Lower leg skin (tissue), 4 donors: ENCODE measurements around the gene PAK4. TPM values are rescaled to one million over a fixed set of nuclear protein-coding genes. Genes with fewer than 3 reads are reported as not detected.
A peak's percentile ranks its signal among the peaks of the same experiment; 100 is the strongest.

Source experiments
- DNase-seq, 2 donors: peaks; one replicate each; pipeline ENCODE4 v3.0.0-alpha.2; 2019; ENCODE audit warnings: low spot score in 2 of 2
- H3K4me3 ChIP-seq: fragments of 200-600 bp; sonication (generic); 2 replicates; pipeline ENCODE4 v1.5.1; 2017; ENCODE audit warnings: mild to moderate bottlenecking, low read depth; ENCODE audit not compliant: poor library complexity, severe bottlenecking
- CTCF ChIP-seq, 3 donors: fragments of 450-650 bp; IDR thresholded peaks; one replicate each; pipeline ENCODE4 v1.5.1; 2016; ENCODE audit warnings: antibody characterized with exemption in 3 of 3, mild to moderate bottlenecking in 3 of 3, moderate library complexity in 2 of 3
- POLR2A ChIP-seq, 2 donors: fragments of 450-650 bp; IDR thresholded peaks; one replicate each; pipeline ENCODE4 v1.6.1; 2016 to 2017; ENCODE audit warnings: antibody characterized with exemption in 2 of 2, mild to moderate bottlenecking in 1 of 2, moderate library complexity in 1 of 2
- WGBS, 2 donors: methylation state at CpG; one replicate each; pipeline ENCODE4 v1.1.5; 2018; 5-methylcytosine and 5-hydroxymethylcytosine counted together
- intact Hi-C: fragments of 100-400 bp; cut with DNase I; formaldehyde crosslinking; loops from one replicate; pipeline ENCODE4 v1.15.0; 2023; ENCODE audit warnings: low total_unique reads
- total RNA-seq, 4 donors: library from RNA; depleted of rRNA; stranded (reverse); fragments of >200 nt; gene quantifications; one replicate each; pipeline ENCODE4 v1.1.0, GENCODE V29; 2016

Gene PAK4
- 10 to 100 TPM; 30.9 to 65.7 (median 40.1) TPM for total RNA-seq

- WGBS, 2 donors: 1% methylated on average over 48 to 64 of the region's 64 CpGs
- peak within 1 kb of the TSS; percentile 77 for H3K4me3 ChIP-seq
- peak in 1 of 3 donors; percentile 8 for TF ChIP-seq CTCF (IDR thresholded peaks at IDR 0.05)
- TF ChIP-seq POLR2A (IDR thresholded peaks at IDR 0.05): no peak
- DNase-seq: peak; percentile 97 to 99
- intact Hi-C loops: loop anchor here (10.0 kb wide), 1 partner anchor 59 kb away; no protein-coding TSS in a partner anchor
These were observed at the start of gene PAK4 for GRCh38 chr19:39125554-39126311. Gene PAK4, plus strand, starts transcription at chr19:39125786. Its CDS starts 43,768 bp downstream, at chr19:39169554.

GRCh38 chr19:39077323-39077722, 48.3 kb upstream of the PAK4 start:
- no peak for DNase-seq

GRCh38 chr19:39078436-39079200, 47.0 kb upstream of the PAK4 start:
- H3K4me3 ChIP-seq: no peak overlapping the region
- WGBS, 2 donors: 44 to 49% methylated on average over 7 of the region's 7 CpGs
- no peak for DNase-seq
- TF ChIP-seq POLR2A (IDR thresholded peaks at IDR 0.05) (no peak), CTCF (IDR thresholded peaks at IDR 0.05) (no peak)
- intact Hi-C loops: no loop called here

More at GRCh38 chr19:39077323-39077722, 48.3 kb upstream of the PAK4 start:
- TF ChIP-seq POLR2A (IDR thresholded peaks at IDR 0.05) (no peak), CTCF (IDR thresholded peaks at IDR 0.05) (no peak)
- 88 to 93% methylated on average over 11 of the region's 11 CpGs for WGBS, 2 donors
- no peak overlapping the region for H3K4me3 ChIP-seq
- intact Hi-C loops: no loop called here

GRCh38 chr19:39080431-39080830, 45.2 kb upstream of the PAK4 start:
- no peak for TF ChIP-seq CTCF (IDR thresholded peaks at IDR 0.05)
- TF ChIP-seq POLR2A (IDR thresholded peaks at IDR 0.05): no peak
- intact Hi-C loops: no loop called here
- 36 to 51% methylated on average over 3 of the region's 3 CpGs for WGBS, 2 donors
- DNase-seq: no peak
- H3K4me3 ChIP-seq: no peak overlapping the region

- no peak for TF ChIP-seq CTCF (IDR thresholded peaks at IDR 0.05)
- no peak for TF ChIP-seq POLR2A (IDR thresholded peaks at IDR 0.05)
- WGBS, 2 donors: 89 to 90% methylated on average over 7 of the region's 7 CpGs
- no peak for DNase-seq
- H3K4me3 ChIP-seq: no peak overlapping the region
- intact Hi-C loops: no loop called here
These were observed 43.4 kb upstream of the PAK4 start for GRCh38 chr19:39082167-39082566.
